ENCODE data around the gene MAP4K3.

MAP4K3 gene

DNA sequence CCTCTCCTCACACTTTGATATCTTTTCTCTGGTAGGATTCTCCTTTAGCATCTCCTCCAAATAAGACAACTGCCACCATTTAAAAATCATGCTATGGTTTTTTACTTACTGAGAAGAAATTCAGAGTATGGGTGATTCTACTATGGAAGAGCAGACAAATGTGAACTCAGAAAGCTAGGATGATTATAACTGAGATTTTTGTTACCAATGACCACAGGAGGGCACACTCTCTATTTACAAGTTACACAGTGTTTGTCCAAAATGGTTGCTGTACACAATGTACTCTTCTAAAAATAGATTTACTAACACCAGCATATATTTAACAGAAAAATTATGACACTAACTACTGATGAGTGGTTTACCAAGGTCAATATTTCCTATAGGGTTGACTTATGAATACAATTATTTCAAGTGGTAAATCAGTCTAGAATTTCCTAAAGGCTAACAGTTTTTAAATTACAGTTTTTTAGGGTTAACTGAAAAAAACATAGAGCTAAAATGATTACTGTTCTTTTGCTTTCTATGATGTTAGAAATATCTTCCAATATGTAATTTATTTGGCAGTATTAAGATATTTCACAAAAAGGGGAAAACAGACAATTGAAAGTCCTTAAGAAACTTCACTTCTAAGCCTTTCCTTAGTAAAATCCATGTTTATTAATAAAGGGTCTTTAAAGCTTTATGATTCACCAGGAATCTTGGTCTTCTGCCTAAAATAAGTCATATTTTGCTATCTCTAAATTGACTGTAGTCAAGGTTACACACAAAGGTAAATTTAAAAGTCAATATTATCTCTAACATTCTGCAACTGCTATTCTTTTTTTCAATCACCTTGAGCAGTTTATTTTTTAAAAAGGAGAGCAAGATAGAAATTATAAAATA, 57.2 kb downstream of the MAP4K3 start:
- TF ChIP-seq, protein P1, sequence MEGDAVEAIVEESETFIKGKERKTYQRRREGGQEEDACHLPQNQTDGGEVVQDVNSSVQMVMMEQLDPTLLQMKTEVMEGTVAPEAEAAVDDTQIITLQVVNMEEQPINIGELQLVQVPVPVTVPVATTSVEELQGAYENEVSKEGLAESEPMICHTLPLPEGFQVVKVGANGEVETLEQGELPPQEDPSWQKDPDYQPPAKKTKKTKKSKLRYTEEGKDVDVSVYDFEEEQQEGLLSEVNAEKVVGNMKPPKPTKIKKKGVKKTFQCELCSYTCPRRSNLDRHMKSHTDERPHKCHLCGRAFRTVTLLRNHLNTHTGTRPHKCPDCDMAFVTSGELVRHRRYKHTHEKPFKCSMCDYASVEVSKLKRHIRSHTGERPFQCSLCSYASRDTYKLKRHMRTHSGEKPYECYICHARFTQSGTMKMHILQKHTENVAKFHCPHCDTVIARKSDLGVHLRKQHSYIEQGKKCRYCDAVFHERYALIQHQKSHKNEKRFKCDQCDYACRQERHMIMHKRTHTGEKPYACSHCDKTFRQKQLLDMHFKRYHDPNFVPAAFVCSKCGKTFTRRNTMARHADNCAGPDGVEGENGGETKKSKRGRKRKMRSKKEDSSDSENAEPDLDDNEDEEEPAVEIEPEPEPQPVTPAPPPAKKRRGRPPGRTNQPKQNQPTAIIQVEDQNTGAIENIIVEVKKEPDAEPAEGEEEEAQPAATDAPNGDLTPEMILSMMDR (IDR thresholded peaks at IDR 0.05; ENCODE audit: low read depth, low read length) = peak; percentile 46
- DNase-seq (ENCODE audit: extremely low read depth, low read depth) = peak; percentile 18

DNA sequence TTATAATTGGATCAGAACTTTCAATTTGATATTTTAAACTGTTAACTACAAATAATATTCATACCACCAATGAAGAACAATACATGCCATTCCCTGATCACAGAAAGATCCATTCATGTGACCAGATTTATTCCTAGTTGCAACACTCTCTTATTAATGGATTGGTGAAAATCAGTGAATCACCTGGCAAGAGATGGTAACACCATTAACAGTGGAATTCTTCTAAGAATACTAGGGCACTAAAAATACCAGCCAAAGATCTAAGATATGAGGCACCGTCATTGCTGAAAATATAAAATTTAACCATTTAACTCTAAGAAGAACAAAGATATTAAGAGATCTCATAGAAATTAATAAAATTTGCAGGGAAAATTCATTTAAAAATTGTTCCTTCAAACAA, 58.1 kb downstream of the MAP4K3 start:
- TF ChIP-seq, protein P1 (IDR thresholded peaks at IDR 0.05; ENCODE audit: low read depth, low read length) = no peak
- DNase-seq (ENCODE audit: extremely low read depth, low read depth) = no peak

DNA sequence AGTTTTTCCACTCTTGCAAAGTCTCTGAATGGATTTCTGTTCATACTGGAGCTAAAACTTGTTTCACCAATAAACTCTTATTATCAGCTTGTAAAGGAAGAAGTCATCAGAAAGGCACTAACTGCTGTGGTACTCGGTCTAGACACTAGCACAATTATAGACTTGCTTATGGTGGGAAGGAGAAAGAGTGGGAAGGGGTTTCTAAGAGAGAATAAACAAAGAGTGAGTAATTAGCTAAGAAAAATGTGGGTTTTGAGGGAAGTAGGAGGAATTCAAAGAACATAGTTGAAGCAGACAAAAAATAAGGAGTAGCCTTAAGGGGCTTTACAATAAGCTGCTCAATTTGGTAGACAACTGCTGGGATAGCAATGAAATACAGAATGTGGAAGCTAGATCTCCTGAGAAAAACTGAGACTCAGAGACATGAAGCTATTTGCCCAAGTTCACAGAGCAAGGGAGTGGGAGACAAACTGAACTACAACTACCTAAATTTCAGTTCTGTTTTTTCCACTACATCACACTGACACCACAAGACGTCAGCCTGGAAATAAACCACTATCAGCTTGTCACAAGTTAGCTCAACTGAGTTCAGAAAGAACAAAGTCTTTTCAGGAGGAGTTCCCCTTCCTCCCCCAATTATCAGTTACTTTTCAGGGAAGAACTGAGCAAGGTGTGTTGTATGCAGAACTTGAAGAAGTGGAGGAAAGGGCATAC, 59.7 kb downstream of the MAP4K3 start:
- no peak for DNase-seq (ENCODE audit: extremely low read depth, low read depth)
- TF ChIP-seq, protein P1 (IDR thresholded peaks at IDR 0.05; ENCODE audit: low read depth, low read length) = no peak

DNA sequence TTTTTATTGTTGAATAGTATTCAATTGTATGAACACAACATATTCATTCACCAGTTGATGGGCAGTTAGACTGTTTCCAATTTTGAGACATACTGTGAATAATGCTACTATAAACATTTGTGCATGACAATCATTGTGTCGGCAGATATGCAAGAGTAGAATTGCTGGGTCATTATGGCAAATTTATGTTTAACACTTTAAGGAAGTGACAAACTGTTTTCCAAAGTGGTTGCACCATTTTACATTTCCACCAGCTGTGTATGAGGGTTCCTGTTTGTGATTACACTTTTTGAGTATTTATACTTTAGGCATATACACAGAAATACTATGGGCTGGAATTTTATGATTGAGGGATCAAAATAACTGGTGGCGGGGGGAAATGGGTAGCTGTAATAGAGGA, 61.2 kb downstream of the MAP4K3 start:
- no peak for DNase-seq (ENCODE audit: extremely low read depth, low read depth)
- TF ChIP-seq, protein P1 (IDR thresholded peaks at IDR 0.05; ENCODE audit: low read depth, low read length) = no peak

DNA sequence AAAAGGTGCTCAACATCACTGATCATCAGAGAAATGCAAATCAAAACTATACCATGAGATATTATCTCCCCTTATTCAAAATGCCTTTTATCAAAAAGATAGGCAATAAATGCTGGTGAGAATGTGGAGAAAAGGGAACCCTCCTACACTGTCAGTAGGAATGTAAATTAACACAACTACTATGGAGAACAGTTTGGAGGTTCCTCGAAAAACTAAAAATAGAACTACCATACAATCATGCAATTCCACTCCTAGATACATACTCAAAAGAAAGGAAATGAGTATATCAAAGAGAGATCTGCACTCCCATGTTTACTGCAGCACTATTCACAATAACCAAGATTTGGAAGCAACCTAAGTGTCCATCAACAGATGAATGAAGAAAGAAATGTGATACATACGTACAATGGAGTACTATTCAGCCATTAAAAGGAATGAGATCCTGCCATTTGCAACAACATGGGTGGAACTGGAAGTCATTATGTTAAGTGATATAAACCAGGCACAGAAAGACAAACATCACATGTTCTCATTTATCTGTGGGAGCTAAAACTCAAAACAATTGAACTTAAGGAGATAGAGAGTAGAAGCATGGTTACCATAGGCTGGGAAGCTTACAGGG, 63.8 kb downstream of the MAP4K3 start:
- TF ChIP-seq, protein P1 (IDR thresholded peaks at IDR 0.05; ENCODE audit: low read depth, low read length) = no peak
- DNase-seq (ENCODE audit: extremely low read depth, low read depth) = no peak

DNA sequence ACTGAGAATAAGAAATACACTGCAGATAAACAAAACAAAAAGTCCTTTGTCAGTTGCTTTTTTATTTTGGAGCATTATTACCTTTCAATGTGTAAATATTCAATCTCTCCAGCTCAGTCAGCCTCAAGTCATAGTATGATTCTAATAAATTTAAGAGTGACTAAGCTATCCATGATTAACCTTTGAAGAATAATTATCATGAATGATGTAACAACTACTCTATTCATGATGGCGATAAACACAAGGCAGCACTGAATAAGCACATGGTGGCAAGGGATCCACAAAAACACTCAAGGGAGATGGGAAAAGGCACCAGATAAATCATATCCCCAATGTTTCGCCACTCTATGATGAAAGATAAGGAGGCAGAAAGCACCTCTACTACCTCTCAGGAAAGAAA, 67.0 kb downstream of the MAP4K3 start:
- no peak for DNase-seq (ENCODE audit: extremely low read depth, low read depth)
- TF ChIP-seq, protein P1 (IDR thresholded peaks at IDR 0.05; ENCODE audit: low read depth, low read length) = no peak

DNA sequence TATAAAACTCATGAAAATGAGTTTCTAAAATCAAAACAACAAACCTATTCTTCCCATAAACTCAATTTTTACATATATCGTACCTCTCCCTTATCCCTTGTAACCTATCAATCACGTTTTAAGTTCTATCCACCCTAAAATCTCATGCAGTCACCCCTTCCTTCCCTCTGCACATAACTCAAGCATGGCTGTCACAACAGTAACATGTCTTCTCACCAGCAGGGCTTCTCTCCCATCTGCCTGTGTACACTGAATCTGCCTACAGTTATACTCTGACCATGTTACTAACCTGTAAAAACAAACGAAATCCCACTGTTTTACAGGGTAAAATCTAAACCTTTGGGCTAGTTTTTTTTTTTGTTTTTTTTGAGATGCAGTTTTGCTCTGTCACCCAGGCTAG, 68.2 kb downstream of the MAP4K3 start:
- TF ChIP-seq, protein P1 (IDR thresholded peaks at IDR 0.05; ENCODE audit: low read depth, low read length) = no peak
- no peak for DNase-seq (ENCODE audit: extremely low read depth, low read depth)

Data from AG09319 (cell line).